HG02943 (cell line): ENCODE results near the gene FHOD3.

Experiments used
- ATAC-seq: cut with Tn5 transposase; IDR thresholded peaks from one replicate; pipeline ENCODE4 v1.9.1; 2021; ENCODE audit warnings: mild to moderate bottlenecking, low read depth, moderate library complexity; ENCODE audit not compliant: unreplicated experiment

Gene FHOD3

DNA sequence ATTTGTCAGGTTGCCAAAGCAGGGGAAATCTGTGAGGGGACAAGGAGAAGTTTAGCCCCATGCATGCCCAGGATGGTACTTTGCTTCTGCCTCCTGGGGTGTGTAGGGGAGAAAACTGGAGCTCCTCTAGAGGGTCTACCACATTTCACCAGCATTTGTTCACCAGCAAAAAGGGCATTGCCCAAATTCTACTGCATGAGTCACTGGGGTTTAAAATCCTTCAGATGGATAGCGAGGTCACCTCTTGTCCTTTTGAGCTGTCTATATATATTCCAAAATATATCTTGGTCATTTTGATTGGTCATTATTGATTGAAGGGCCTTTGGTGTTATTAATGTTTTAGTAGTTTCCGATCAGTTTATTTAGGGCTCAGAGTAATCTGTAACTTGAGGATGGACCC is 18.7 kb downstream of the FHOD3 start:
- ATAC-seq: no peak

DNA sequence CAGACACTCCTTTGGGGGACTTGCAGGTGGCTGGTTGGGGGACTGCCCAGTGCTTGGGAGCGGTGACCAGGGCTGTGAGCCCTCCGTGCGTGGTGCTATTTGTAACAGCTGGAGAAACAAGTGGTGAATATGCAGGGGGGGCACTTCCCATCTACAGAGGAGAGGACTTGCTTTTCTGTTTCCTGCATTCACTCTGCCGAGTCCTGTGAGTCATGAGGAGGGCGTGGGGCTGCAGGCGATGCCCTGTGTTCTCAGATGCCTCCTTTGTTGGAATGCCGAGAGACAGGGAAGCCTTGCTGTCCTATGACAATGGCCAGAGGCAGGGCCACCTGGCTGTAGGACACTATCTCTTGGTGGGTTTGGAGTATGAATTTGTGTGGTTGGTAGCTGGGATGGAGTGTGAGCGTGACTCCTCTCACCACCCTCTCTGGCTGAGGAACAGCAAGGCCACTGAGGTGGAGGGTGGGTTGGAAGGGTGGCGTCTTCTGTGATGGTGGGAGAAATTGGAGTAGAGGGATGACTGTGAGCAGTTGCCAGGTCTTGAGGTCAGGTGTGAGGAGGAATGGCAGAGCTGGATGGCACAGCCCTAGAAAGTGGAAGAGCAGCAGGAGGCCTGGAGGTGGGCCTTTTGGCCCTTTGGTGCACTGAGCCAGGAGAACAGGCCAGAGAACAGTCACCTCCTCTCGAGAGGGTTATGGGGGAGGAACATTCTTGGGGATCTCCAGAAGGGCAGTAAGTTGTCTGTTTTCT is 24.3 kb downstream of the FHOD3 start:
- ATAC-seq: no peak

DNA sequence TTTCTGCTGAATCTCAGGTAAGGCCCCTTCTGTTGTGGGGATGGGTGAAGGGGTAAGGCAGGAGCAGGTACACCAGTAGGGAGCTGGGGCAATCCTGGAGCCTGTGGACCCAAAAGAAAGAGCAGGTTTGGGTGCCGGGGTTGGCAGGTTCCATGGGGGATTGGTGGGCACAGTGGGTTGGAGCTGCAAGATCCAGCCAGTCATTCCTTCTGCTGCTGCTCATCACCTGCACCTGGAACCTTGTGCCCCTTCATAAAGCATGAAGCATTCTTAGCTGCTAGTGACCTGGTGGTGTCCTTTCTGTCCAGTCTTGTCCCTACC is 24.9 kb downstream of the FHOD3 start:
- ATAC-seq: no peak

DNA sequence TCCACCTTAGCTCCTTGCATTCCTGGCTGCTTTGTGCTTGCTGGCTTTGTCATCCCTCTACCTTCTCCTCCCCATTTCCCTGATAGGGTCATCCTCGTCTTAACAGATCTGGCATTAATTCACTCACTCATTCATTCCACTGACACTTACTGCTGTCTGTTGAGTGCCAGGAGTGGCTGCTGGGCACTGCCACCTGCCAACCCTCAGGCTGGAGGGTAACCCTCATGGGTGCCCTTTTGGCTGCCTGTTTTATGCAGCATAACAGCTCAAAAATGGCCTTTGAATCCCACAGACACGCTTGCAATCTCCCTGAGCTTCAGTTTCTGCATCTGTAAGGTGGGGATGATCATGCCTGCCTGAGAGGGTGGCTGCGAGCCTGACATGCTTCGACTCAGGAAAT is 25.2 kb downstream of the FHOD3 start:
- no peak for ATAC-seq

DNA sequence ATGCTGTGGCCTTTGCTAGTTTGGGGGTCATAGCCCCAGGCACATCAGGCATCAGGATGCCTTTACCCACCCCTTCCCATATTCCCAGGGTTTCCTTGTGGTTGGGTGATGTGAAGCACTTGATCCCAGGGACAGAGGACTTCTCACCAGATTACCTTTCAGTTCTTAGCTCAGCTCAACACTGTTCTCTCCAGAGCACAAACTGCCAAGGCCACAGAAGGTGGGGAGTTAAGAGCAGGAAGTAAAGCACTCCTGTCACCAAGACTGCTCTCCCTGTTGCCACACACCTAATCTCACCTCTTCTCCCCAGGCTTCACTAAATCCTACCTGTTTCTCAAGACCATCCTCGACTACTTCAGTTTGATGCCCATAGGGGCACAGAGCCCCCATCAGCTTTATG is 25.9 kb downstream of the FHOD3 start:
- no peak for ATAC-seq

DNA sequence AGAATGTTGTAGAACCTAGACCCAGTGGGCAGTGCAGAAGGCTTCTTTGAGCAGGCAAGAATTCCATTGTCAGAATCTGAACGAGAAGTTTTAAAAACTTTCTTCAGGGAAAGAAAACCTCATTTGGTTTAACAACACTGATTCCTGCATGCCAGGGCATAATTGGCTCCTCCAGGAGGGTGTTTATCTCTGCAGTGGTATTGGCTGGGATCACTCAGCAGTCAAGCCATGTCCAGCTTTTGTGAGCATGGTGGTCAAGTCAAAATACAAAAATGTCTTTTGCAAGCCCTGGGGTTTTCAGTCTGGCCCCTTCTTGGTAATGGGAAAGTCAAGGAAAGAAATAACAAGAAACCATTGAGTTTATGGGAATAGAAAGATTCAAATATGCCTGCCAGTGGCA is 28.3 kb downstream of the FHOD3 start:
- no peak for ATAC-seq

DNA sequence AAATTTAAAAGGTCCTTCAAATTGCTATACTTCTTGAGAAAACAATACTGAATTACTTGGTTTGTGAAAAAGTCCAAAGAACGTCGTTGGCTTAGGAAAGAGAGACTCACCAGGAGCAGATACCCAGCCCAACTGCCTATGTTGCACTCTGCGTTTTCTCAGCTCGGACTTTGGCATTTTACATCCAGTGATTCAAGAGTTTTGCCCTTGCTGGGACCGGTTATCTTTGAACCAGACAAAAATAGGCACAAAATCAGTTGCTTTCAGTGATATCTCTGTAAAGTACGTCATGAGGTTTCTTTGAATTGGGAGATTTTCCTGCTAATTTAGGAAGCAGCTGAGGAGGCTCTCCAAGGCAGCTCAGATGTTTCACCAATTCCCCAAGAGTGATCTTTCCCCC is 29.3 kb downstream of the FHOD3 start:
- no peak for ATAC-seq

DNA sequence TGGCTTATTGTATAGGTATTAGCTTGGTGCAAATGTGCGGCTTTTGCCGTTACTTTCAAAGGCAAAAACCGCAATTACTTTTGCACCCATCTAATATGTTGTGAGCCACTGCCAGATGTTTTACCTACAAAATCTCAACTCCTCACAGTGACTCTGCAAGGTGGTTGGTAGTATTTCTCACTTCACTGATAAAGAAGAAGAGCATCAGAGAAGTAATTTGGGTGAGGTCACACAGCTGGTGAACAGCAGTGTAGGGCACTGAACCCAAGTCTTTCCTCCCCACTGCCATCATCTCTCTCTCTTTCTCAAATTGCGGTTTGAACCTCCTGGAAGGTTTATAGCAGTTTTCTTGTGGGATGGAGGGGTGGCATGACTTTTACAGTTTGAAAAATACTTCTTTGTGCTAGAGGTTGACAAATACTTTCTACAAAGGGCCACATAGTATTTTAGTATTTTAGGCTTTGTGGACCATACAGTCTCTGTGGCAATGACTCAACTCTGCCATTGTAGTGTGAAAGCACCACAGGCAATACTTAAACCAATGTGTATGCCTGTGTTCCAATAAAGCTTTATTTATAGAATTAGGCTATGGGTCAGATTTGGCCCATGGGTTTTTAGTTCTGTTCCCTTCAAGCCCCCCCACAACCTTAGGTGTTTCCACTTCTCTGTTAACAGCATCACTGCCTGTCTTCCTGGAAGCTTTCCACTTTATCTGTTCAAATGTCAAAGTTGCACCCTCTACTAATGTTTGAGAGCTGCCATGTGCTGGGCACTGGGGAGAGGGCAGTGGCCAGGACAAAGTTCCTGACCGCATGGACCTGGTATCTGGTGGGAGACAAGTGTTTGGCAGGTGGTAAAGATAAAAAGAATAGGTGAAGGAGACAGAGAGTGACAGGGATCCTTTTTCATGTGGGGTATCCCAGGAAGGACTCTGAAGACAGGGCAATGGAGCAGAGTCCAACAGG is 30.1 kb downstream of the FHOD3 start:
- no peak for ATAC-seq

DNA sequence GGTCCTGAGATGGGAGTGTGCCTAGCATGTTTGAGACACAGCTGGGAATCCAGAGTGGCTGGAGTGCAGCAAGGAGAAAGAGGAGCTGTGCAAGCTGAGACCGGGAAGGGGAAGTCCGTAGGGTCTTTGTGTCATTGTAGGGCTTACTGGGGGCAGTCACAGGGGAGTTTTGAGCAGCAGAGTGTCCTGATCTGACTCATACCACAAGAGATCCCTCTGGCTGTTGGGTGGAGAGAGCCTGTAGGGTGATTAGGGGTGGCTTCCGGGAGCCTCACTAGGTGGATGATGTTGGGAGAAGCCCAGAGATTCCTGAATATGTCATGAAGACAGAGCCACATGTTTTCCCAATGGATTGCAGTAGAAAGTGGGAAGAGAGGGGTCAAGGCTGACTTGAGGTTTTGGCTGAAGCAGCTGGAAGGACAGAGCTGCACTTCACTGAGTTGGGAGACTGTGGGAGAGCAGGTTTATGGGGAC is 30.9 kb downstream of the FHOD3 start:
- no peak for ATAC-seq

DNA sequence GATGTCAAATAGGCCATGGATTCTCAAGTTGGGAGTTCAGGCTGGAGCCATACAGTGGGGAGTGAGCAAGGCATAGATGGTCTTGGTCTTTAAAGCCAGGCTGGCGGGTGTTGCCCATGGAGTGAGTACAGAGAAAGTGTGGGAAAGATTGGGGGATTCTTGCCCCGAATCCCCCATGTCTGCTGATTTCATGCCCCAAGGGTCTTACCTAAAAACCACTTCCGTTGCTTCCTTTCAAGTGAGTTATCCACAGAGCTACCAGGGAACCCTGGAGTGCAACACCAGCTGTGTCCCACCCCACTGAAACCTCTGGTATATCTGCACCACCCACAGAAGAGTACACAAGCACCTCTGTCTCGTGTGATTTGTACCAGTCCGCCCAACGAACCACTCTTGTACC is 31.4 kb downstream of the FHOD3 start:
- ATAC-seq: no peak

DNA sequence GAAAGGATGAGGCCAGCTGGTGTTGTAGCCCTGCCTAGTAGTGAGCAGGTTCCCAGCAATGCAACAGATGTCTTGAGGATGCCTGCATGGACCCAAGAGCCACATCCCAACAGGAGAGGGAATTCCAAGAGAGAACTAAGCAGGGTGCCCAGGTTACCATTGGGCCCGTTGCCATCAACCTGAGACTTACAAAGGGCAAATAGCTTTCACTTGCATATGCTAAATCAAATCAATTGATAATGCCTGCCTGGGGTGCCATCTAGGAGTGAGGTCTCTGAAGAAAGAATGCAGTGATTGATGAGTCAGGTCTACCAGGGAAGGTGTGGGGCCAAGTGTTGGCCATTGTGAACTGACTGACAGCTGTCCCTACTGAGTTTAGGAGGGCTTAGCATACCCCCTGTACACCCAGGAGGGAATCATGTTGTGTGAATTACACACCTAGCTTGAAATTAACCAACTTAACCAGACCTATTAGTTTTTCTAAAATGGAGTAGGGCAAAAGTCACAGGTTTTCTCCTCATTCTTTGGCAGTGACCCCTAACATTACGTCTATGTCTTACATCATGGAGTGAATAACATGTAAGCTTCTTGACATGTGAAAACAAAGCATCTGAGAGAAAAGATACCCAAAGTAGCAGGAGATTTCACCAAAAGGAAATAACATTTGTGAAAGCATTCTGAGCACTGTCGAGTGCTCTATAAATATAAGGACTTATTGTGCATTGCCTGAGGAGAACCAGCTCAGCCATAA is 32.3 kb downstream of the FHOD3 start:
- ATAC-seq: no peak

DNA sequence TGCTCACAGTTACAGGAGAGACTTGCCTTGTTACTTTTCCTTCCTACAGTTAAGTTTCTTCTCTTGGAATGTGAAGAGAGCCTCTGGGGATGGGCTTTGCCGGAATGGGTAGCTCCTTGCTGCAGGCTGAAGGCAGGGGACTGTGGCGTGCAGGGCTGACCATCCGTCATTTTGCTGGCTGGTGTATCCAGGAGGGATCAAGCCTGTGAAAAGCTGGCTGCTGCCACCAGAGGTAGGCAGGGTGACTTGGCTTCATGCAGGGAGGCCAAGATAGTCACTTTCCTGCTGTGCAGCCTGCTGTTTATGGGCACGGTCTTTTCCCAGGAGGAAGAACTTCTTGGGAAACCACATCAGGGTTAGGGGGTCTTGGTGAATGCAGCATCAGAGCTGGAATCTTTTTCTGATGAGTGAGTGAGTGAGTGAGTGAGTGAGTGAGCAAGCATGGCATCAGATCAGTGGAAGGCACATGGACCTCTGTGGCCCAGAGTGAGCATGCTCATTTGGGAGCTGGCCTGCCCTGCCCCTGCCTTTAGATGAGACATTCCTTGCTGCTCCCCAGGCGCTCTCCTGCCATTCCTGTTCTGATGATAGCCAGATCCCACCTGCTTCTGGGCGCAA is 33.0 kb downstream of the FHOD3 start:
- ATAC-seq: no peak

DNA sequence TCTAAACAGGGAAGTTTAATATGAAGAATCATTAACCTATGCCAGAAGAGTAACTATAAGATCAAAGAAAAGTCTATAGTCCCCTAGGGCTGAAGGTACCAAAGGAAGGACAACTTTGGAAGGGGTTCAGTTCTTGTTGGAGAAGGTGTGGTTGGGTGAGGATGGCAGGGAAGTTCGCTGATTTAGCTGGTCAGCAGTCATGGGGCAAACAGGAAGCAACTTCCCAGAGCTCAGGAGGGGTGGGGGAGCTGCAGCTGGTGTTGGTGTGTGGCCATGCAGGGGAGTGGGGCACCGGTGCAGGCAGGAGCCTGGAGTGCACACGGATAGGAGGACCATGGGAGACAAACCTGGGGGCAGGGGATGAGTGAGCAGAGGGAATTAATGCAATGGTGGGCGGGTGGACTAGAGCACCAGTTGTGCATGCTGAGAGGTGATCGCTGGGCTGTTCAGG is 34.0 kb downstream of the FHOD3 start:
- no peak for ATAC-seq

DNA sequence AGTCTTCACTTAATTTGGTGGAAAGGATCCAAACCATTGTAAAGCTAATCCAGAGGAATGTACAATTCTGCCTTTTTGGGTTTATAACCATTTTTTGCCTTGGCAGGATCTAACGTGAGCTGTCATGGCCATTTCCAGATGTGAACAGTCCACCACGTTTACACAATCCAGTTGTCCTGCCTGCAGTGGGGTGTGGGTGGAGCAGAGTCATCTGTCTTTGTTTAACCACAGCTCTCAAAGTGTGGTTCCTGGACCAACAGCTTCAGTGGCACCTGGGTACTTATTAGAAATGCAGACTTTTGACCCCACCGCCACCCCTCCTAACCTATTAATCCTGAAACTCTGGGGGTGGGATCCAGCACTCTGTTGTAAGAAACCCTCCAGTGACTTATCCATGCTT is 35.9 kb downstream of the FHOD3 start:
- no peak for ATAC-seq

DNA sequence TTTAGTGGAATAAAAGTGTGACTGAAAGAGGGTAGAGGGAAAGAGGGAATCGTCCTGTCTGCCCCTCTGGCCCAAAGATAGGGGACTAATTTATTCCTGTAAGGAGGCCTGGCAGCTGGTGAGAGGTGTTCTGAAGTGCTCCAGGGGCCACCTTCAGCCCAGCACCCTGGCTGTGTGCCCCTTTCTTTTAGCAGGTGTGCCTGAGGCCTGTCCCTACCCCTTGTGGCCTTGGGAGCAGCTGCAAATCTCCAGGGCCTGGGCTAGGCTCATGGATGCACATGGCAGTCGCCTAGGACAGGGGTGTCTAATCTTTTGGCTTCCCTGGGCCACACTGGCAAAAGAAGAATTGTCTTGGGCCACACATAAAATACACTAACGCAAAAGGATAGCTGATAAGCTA is 37.3 kb downstream of the FHOD3 start:
- ATAC-seq: no peak

DNA sequence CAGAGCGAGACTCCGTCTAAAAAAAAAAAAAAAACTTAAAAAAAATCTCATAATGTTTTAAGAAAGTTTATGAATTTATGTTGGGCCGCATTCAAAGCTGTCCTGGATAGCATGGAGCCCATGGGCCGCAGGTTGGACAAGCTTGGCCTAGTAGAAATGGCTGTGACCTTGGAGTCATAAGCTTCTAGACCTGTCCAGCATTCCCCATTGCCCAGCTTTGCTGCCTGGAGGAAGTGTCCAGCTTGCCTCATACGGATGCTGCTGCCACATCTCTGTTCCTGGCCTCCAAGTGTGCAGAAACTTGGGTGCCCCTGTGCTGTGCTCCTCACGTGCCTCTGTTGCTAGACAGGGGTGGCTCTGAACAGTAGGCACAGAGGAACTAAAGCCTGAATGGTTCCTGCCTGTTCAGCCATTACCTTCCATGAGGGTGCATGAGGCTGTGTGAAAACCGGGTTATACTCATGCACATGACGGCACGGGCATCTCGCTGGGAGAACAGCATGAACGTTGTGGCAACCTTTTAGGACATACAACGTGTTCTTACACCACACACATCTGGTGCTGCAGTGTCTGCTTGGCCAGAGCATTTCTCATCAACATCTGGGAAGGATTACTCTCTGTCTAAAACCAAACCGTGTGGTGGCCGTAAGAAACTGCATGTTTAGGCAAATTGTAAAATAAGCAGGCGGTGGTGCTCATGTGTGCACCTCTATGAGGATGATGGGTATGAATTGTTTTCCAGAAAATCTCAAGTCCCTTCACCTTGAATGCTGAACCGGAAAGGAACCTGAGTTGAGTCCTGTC is 38.2 kb downstream of the FHOD3 start:
- no peak for ATAC-seq

DNA sequence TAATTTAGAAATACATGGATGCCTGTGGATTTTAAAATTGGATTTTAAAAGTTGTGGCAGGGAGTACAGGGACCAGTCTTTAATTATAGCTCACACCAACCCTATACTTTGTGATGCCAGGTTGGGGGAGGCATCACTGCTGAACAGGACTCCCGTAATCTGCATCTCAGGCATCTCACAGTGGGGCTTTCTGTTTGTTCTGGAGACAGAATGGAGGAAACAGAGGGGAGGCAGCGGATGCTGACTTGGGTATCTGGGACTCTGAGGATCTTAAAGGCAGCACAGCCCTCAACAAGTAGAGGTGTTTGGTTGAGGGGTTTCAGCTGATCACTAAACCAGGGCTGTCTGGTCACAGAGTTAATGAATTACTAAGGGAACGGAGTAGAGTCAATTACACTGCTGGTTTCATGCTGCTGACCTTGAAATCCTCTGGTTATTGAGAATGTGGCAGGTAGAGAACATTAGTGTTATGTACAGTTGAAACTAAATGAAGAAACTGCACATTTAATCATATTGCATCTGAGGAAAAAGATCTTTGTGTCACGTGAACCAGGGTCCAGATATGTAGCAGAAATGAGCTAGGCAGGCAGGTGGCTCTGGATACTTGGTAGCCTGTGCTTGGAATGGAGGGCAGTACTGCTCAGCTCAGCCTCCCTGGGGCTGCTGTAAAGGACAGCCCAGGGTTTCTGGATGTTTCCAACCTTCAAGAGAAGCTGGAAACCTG is 40.3 kb downstream of the FHOD3 start:
- peak; percentile 68 for ATAC-seq

DNA sequence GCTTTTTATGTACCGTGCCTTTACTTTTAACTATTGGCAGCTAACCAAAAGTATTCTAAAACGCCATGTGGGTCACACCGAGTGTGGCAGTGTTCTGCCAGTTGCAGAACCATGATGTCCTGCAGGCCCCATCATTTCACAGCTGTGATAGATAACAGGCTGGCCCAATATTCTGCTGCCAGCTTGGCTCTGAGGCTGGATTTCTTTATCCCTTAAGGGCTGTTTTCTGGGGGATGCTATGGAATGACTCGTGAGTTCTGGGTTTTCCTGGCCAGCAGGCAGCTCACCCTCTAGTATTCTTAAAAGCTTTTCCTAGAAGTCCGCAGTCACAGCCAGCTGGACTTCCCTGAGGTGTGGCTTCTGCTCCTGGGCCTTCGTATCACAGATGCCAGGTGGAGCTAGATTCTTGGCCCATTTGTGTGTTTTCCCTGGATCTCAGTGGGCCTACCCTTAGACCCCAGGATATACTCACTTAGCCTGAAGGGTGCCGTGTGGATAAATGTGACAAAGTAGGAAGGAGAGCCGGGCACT is 41.0 kb downstream of the FHOD3 start:
- no peak for ATAC-seq

DNA sequence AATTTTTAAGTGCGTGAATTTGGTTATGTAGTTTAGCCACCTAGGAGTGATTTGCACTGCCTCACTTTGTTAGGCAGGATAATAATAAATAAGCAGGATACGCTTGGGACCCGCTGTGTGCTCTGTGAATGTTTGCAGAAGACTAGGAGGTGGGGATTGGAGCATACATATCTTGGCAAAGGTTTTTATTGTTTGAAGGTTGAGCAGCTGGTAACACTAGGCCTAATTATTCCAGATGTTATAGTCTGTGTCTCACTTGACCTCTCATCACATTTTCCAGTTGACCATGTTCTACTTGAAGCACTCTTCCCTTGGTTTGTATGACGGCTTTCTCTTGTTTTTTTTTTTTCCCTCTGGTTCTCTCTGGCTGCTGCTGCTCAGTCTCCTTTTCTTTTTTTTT is 42.7 kb downstream of the FHOD3 start:
- no peak for ATAC-seq
